MM.1S (cell line): Measurements from ENCODE around the gene RUBCN.
A peak's percentile ranks its signal among the peaks of the same experiment; 100 is the strongest.

Experiments
- EZH2phosphoT487 ChIP-seq: fragments of 300-600 bp; sonication (generic); IDR thresholded peaks from 2 replicates; pipeline ENCODE4 v1.6.1; 2018; ENCODE audit warnings: antibody characterized with exemption, low read length
- TF ChIP-seq, protein P1 (sequence below): fragments of 300-600 bp; sonication (generic); IDR thresholded peaks from 2 replicates; pipeline ENCODE4 v1.5.1; 2016; ENCODE audit warnings: antibody characterized with exemption, low read length, mixed read lengths

DNA sequence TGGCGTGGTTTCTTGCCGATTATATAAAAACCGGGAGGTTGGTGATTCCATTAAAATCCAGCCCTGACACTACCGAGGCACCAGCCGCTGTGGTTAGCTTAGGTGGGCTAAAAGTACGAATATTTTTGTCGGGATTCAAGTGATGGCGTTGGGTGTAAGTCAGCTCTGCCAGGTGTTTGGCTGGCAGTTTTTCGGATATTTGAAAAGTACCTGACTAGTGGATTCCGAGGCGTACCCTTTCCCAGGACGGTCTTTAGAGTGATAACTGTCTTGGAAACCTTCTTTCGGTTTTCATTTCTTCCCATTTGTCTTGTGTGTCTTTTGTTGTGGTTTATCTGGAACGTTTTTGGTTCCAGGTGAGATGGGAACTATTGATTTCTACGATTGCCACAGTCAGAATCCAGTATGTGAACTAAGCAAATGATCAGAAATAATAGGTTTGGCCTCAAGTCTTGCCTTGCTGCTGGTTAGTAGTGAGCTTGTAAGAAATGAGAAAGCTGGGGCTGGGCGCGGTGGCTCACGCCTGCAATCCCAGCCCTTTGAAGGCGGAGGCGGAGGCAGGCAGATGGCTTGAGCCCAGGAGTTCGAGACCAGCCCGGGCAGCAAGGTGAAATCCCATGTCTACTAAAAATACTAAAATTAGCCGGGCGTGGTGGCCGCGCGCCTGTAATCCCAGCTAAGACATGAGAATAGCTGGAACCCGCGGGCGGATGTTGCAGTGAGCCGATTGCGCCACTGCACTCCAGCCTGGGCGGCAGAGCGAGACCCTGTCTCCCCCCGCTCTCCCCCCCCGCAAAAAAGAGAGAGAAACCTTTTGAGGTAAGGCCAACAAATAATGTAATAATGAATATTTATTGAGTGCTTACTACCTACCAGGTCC is 14.4 kb upstream of the RUBCN start:
- TF ChIP-seq, protein P1, sequence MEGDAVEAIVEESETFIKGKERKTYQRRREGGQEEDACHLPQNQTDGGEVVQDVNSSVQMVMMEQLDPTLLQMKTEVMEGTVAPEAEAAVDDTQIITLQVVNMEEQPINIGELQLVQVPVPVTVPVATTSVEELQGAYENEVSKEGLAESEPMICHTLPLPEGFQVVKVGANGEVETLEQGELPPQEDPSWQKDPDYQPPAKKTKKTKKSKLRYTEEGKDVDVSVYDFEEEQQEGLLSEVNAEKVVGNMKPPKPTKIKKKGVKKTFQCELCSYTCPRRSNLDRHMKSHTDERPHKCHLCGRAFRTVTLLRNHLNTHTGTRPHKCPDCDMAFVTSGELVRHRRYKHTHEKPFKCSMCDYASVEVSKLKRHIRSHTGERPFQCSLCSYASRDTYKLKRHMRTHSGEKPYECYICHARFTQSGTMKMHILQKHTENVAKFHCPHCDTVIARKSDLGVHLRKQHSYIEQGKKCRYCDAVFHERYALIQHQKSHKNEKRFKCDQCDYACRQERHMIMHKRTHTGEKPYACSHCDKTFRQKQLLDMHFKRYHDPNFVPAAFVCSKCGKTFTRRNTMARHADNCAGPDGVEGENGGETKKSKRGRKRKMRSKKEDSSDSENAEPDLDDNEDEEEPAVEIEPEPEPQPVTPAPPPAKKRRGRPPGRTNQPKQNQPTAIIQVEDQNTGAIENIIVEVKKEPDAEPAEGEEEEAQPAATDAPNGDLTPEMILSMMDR, result peak; percentile 12; the same call in 1 of the 2 replicates
- no peak for TF ChIP-seq EZH2phosphoT487
